Suprapubic skin (tissue), 3 donors: Measurements from ENCODE around the gene SLF2.

Experiments
- EP300 ChIP-seq: sonication (generic); formaldehyde crosslinking; IDR thresholded peaks from one replicate; pipeline ENCODE4 v1.6.1; 2017; ENCODE audit warnings: antibody characterized with exemption
- TF ChIP-seq, protein P1 (sequence below), 2 donors: fragments of 200-600 bp in 1 of 2; fragments of 450-650 bp in 1 of 2; sonication (generic) in 1 of 2; IDR thresholded peaks; one replicate each; pipeline ENCODE4 v1.5.1; 2016 to 2019; ENCODE audit warnings: antibody characterized with exemption in 2 of 2, mild to moderate bottlenecking in 1 of 2, moderate library complexity in 1 of 2

DNA sequence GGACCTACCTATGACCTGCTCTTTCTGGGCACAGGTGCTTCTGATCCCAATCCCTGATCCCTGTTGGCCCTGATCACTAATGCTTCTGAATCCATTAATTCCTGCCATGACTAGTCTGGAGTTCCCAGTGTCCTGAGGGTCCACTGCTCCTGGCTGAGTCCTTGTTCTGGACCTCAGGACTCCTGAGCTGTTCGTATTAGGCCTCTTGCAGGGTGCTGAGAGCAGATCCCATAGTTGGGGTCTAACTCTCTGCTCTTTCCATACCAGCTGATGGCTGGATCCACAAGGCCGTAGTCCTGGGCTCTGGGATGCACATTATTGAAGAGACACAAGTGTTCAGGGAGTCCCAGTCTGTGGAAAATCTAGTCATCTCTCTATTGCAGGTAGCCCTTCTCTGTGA is 67.5 kb downstream of the SLF2 start:
- TF ChIP-seq EP300 = no peak
- TF ChIP-seq, protein P1, sequence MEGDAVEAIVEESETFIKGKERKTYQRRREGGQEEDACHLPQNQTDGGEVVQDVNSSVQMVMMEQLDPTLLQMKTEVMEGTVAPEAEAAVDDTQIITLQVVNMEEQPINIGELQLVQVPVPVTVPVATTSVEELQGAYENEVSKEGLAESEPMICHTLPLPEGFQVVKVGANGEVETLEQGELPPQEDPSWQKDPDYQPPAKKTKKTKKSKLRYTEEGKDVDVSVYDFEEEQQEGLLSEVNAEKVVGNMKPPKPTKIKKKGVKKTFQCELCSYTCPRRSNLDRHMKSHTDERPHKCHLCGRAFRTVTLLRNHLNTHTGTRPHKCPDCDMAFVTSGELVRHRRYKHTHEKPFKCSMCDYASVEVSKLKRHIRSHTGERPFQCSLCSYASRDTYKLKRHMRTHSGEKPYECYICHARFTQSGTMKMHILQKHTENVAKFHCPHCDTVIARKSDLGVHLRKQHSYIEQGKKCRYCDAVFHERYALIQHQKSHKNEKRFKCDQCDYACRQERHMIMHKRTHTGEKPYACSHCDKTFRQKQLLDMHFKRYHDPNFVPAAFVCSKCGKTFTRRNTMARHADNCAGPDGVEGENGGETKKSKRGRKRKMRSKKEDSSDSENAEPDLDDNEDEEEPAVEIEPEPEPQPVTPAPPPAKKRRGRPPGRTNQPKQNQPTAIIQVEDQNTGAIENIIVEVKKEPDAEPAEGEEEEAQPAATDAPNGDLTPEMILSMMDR (IDR thresholded peaks at IDR 0.05) = no peak
